Islet of Langerhans (tissue), 1 donor: ENCODE measurements around the gene PEX10.
"Not testable (repeated sequence)": the region's sequence is repeated elsewhere in the genome, so short reads cannot be mapped to it uniquely, and the experiment has no call there.

ENCODE experiments used
- FAIRE-seq: peaks from one replicate; lab custom pipeline; 2011; peaks lifted over from hg19 to GRCh38; lab: Jason Lieb, UNC

The PEX10 gene

GRCh38 chr1:2443277-2444137, 31.1 kb upstream of the PEX10 start:
- FAIRE-seq = no peak

GRCh38 chr1:2442661-2443060, 30.3 kb upstream of the PEX10 start:
- FAIRE-seq = no peak

- FAIRE-seq = no peak
These were observed 29.4 kb upstream of the PEX10 start for GRCh38 chr1:2441746-2442145.

GRCh38 chr1:2440346-2440745, 28.0 kb upstream of the PEX10 start:
- FAIRE-seq = not testable (repeated sequence)

GRCh38 chr1:2439369-2439768, 27.0 kb upstream of the PEX10 start:
- no peak for FAIRE-seq

GRCh38 chr1:2438641-2439040, 26.3 kb upstream of the PEX10 start:
- no peak for FAIRE-seq

- no peak for FAIRE-seq
These were observed 25.7 kb upstream of the PEX10 start for GRCh38 chr1:2438038-2438437.

GRCh38 chr1:2437617-2438016, 25.3 kb upstream of the PEX10 start:
- FAIRE-seq = no peak

- no peak for FAIRE-seq
These were observed 24.5 kb upstream of the PEX10 start for GRCh38 chr1:2436876-2437275.

GRCh38 chr1:2435746-2436355, 23.5 kb upstream of the PEX10 start:
- no peak for FAIRE-seq

GRCh38 chr1:2435091-2435490, 22.7 kb upstream of the PEX10 start:
- no peak for FAIRE-seq

GRCh38 chr1:2433936-2434655, 21.7 kb upstream of the PEX10 start:
- FAIRE-seq = no peak

- no peak for FAIRE-seq
These were observed 20.8 kb upstream of the PEX10 start for GRCh38 chr1:2433196-2433595.

GRCh38 chr1:2432441-2432844, 20.1 kb upstream of the PEX10 start:
- no peak for FAIRE-seq

GRCh38 chr1:2431518-2431917, 19.2 kb upstream of the PEX10 start:
- FAIRE-seq = no peak

- FAIRE-seq = no peak
These were observed 18.7 kb upstream of the PEX10 start for GRCh38 chr1:2431103-2431502.

- FAIRE-seq = no peak
These were observed 18.2 kb upstream of the PEX10 start for GRCh38 chr1:2430592-2430973.

- no peak for FAIRE-seq
These were observed 17.6 kb upstream of the PEX10 start for GRCh38 chr1:2429780-2430591.

GRCh38 chr1:2428490-2428889, 16.1 kb upstream of the PEX10 start:
- no peak for FAIRE-seq

- no peak for FAIRE-seq
These were observed 15.6 kb upstream of the PEX10 start for GRCh38 chr1:2427976-2428375.

- no peak for FAIRE-seq
These were observed 14.7 kb upstream of the PEX10 start for GRCh38 chr1:2427051-2427450.

GRCh38 chr1:2426540-2426939, 14.2 kb upstream of the PEX10 start:
- no peak for FAIRE-seq
